ENCODE results near the gene UGT2B10. TPM values are rescaled to one million over a fixed set of nuclear protein-coding genes. Genes with fewer than 3 reads are reported as not detected.

Gene UGT2B10
- total and polyA plus RNA-seq, 2 donors (not counting 3 experiments of a cell fraction or from before 2014, with no cell fraction given): not detected

DNA sequence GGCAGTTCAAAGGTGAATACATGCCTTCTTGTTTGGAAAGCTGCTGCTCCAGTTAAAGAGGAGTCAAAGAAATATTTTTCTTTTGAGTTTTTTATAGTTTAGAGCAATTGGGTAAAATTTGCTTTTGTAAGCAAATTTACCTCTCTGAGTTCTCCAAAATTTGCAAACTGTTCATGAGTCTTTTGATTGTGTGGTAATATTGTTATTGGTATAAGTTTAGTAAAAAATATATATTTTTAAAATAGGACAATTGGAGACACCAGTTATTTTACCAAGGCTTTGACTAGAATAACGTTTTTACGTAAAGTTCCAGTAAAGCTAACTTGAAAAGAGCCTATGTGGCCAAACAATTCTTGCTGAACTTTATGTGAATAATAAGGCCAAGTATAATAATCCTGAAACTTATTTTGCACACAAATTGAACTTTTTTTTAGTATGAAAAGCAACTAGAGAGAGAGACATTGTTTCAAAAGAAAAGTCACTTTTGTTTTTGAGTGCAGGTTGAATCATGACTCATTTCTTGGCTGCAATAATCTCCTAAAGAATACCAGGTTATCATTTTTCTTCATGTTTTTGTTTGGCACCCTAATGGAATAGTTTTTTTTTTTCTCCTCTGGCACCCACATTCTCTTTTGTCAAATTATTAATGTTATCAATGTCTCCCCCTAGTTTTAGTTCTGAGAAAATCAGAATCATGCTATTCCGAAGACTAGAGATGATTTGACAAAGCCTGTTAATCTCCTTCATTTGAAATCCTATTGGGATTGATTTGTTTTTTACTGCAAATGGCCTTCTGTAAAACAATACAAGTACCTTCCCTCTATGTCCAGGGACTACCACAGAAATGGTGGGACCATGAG, 57.1 kb downstream of the UGT2B10 start:
- H3K79me2 ChIP-seq (ENCODE audit: control insufficient read depth, insufficient read depth, low read length): no peaks in the 10 kb centered on the region
- H3K9me1 ChIP-seq (replicated peaks; ENCODE audit: control insufficient read depth, extremely low read depth, insufficient read depth, low read length): no peaks in the 10 kb centered on the region
- dilution Hi-C loops (cut with MboI; ENCODE audit: extremely low pct_ligation_motif_present, low sequenced_read_pairs): no loop called here
- no peaks in the 10 kb centered on the region for H3K36me3 ChIP-seq (ENCODE audit: control insufficient read depth in 2 of 2, extremely low read depth in 1 of 2, insufficient read depth in 2 of 2, low read length in 2 of 2)
- no peak for FAIRE-seq
- no peak overlapping the region for H3K4me2 ChIP-seq (ENCODE audit: insufficient read depth, low read length)
- no peak overlapping the region for H3K27ac ChIP-seq (ENCODE audit: insufficient read depth, low read depth, low read length)
- no TSS peak for BruUV-seq (replicated peaks)
- ChIA-PET POLR2A (no interaction called here), CTCF (no interaction called here)
- DNase-seq (ENCODE audit: low read depth, low spot score): no peak
- H4K20me1 ChIP-seq (replicated peaks; ENCODE audit: control insufficient read depth, extremely low read depth, insufficient read depth, low read length): no peaks in the 10 kb centered on the region
- no peak for TF ChIP-seq MYC (IDR thresholded peaks at IDR 0.05; ENCODE audit: low read depth, low read length)
- H2AFZ ChIP-seq (ENCODE audit: low read depth, low read length): no peak overlapping the region
- intact Hi-C loops (cut with micrococcal nuclease): no loop called here
- no peak overlapping the region for H3K9ac ChIP-seq (replicated peaks; ENCODE audit: extremely low read depth, insufficient read depth, low read length)
- no peak overlapping the region for H3K4me3 ChIP-seq (replicated peaks in 1 of 3; ENCODE audit: insufficient read depth in 1 of 3, low read depth in 1 of 3, low read length in 3 of 3)
- no peaks in the 10 kb centered on the region for H3K9me3 ChIP-seq (replicated peaks; ENCODE audit: control insufficient read depth, insufficient read depth, low read length)
- H3K27me3 ChIP-seq (ENCODE audit: control insufficient read depth in 2 of 2, insufficient read depth in 2 of 2, low read length in 2 of 2): no peaks in the 10 kb centered on the region
- no peaks in the 10 kb centered on the region for H3K4me1 ChIP-seq (ENCODE audit: control insufficient read depth, extremely low read depth, insufficient read depth, low read length)

- POLR2A ChIA-PET: no interaction called here
- FAIRE-seq: no peak
- dilution Hi-C loops (cut with MboI; ENCODE audit: extremely low pct_ligation_motif_present, low sequenced_read_pairs): no loop called here
- no peak overlapping the region for H3K4me3 ChIP-seq (replicated peaks in 1 of 3; ENCODE audit: insufficient read depth in 1 of 3, low read depth in 1 of 3, low read length in 3 of 3)
- CTCF ChIA-PET: no interaction called here
- H3K9me3 ChIP-seq (replicated peaks; ENCODE audit: control insufficient read depth, insufficient read depth, low read length): no peaks in the 10 kb centered on the region
- no peak for DNase-seq (ENCODE audit: low read depth, low spot score)
- H3K9me1 ChIP-seq (replicated peaks; ENCODE audit: control insufficient read depth, extremely low read depth, insufficient read depth, low read length): no peaks in the 10 kb centered on the region
- no peaks in the 10 kb centered on the region for H3K36me3 ChIP-seq (ENCODE audit: control insufficient read depth in 2 of 2, extremely low read depth in 1 of 2, insufficient read depth in 2 of 2, low read length in 2 of 2)
- H2AFZ ChIP-seq (ENCODE audit: low read depth, low read length): no peak overlapping the region
- H3K9ac ChIP-seq (replicated peaks; ENCODE audit: extremely low read depth, insufficient read depth, low read length): no peak overlapping the region
- intact Hi-C loops (cut with micrococcal nuclease): no loop called here
- H3K4me2 ChIP-seq (ENCODE audit: insufficient read depth, low read length): no peak overlapping the region
- H3K79me2 ChIP-seq (ENCODE audit: control insufficient read depth, insufficient read depth, low read length): no peaks in the 10 kb centered on the region
- H3K27me3 ChIP-seq (ENCODE audit: control insufficient read depth in 2 of 2, insufficient read depth in 2 of 2, low read length in 2 of 2): no peaks in the 10 kb centered on the region
- no peaks in the 10 kb centered on the region for H3K4me1 ChIP-seq (ENCODE audit: control insufficient read depth, extremely low read depth, insufficient read depth, low read length)
- no peak overlapping the region for H3K27ac ChIP-seq (ENCODE audit: insufficient read depth, low read depth, low read length)
- BruUV-seq (replicated peaks): no TSS peak
- no peaks in the 10 kb centered on the region for H4K20me1 ChIP-seq (replicated peaks; ENCODE audit: control insufficient read depth, extremely low read depth, insufficient read depth, low read length)
- TF ChIP-seq POLR2A (IDR thresholded peaks at IDR 0.05; ENCODE audit: low read depth, low read length) (no peak), MYC (IDR thresholded peaks at IDR 0.05; ENCODE audit: low read depth, low read length) (no peak), EZH2 (IDR thresholded peaks at IDR 0.05; ENCODE audit: borderline replicate concordance, low read depth, low read length, severe bottlenecking) (no peak), FOS (IDR thresholded peaks at IDR 0.05; ENCODE audit: borderline replicate concordance, insufficient read depth, low read length) (no peak), JUN (IDR thresholded peaks at IDR 0.05; ENCODE audit: borderline replicate concordance, insufficient read depth, insufficient read length, low read depth) (no peak)
- TF ChIP-seq, protein P1, sequence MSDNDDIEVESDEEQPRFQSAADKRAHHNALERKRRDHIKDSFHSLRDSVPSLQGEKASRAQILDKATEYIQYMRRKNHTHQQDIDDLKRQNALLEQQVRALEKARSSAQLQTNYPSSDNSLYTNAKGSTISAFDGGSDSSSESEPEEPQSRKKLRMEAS (IDR thresholded peaks at IDR 0.05; ENCODE audit: insufficient read depth, insufficient read length): no peak
Measured at GRCh38 chr4:68874507-68874906, 58.7 kb downstream of the UGT2B10 start.
